ENCODE results near the gene CADM2.

CADM2 gene

GRCh38 chr3:85342915-85343314 is 384.1 kb downstream of the CADM2 start:
- DNase-seq: no peak

GRCh38 chr3:85355572-85355971 is 396.8 kb downstream of the CADM2 start:
- DNase-seq: no peak

- no peak for DNase-seq
Measured at GRCh38 chr3:85360742-85361387, 402.1 kb downstream of the CADM2 start.

- DNase-seq: no peak
Measured at GRCh38 chr3:85364296-85364909, 405.6 kb downstream of the CADM2 start.

- DNase-seq: no peak
Measured at GRCh38 chr3:85370341-85370740, 411.6 kb downstream of the CADM2 start.

GRCh38 chr3:85376131-85376530 is 417.3 kb downstream of the CADM2 start:
- DNase-seq: no peak

GRCh38 chr3:85377115-85377514 is 418.3 kb downstream of the CADM2 start:
- no peak for DNase-seq

- DNase-seq: no peak
Measured at GRCh38 chr3:85384372-85384771, 425.6 kb downstream of the CADM2 start.

- no peak for DNase-seq
Measured at GRCh38 chr3:85387913-85388505, 429.2 kb downstream of the CADM2 start.

- DNase-seq: no peak
Measured at GRCh38 chr3:85394424-85394823, 435.6 kb downstream of the CADM2 start.

DNA sequence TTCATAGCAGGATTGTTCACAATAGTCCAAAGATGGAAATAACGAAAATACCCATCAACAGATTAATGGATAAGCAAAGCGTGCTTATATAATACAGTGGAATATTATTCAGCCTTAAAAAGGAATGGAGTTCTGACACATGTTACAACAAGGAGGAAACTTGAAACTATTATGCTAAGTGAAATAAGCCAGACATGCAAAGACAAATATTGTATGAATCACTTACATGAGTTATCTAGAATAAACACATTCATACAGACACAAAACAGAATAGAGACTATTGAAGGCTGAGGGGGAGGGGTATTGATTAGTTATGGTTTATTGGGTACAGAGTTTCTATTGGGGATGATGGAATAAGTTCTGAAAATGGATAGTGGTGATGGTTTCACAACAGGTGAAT is 438.6 kb downstream of the CADM2 start:
- DNase-seq: no peak

DNA sequence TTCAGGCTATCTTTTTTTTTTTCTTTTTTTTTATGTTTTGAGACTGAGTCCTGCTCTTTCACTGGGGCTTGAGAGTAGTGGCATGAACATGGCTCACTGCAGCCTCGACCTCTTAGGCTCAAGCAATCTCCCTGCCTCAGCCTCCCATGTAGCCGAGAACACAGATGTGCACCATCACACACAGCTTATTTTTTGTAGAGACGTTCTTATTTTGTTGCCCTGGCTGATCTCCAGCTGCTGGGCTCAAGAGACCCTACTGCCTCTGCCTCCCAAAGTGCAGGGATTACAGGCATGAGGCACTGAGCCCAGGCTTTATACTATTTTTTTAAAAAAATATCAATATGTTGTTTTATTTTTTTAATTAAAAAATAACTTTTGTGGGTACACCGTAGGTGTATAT is 467.3 kb downstream of the CADM2 start:
- no peak for DNase-seq

- no peak for DNase-seq
Measured at GRCh38 chr3:85427467-85427866, 468.7 kb downstream of the CADM2 start.

DNA sequence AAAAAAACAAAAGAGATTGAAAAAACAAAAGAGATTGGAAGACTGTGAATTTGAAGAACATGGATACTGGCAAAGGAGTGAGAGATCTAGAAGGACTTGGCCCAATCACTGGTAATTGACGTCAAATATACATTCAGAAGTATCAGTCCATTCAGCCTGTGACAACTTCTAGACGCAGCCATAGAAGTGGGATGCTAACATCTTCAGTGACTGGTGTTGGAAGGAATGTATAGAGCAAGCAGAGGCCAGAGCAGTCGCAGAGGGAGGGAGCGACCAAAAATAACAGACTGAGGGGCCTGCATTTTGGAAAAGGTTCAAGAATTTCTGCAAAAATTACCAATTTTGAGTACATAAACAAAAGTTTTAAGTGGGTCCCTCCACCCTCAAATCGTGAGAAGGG is 473.3 kb downstream of the CADM2 start:
- DNase-seq: no peak

DNA sequence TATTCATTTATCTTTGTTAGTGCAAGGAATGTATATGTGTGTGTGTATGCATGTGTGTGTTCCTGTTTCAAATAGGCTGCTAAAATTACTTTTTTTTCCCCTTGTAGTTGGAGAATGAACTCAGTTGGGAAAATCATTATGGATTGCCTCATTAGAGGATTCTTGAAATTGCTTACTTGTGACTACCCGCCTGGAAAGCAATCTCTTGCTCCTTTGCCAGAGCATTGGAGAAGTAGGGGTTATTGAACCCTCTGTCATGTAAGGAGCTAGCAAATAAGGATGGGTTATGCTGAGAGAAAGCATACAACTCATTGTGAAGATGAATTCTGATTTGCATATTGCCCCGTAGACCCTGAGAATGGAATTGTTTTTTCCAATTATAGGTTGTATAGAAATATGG is 474.5 kb downstream of the CADM2 start:
- no peak for DNase-seq

- no peak for DNase-seq
Measured at GRCh38 chr3:85455561-85456200, 496.9 kb downstream of the CADM2 start.

- no peak for DNase-seq
Measured at GRCh38 chr3:85474241-85474640, 515.5 kb downstream of the CADM2 start.

- no peak for DNase-seq
Measured at GRCh38 chr3:85475346-85475745, 516.6 kb downstream of the CADM2 start.

GRCh38 chr3:85476891-85477495 is 518.2 kb downstream of the CADM2 start:
- DNase-seq: no peak

DNA sequence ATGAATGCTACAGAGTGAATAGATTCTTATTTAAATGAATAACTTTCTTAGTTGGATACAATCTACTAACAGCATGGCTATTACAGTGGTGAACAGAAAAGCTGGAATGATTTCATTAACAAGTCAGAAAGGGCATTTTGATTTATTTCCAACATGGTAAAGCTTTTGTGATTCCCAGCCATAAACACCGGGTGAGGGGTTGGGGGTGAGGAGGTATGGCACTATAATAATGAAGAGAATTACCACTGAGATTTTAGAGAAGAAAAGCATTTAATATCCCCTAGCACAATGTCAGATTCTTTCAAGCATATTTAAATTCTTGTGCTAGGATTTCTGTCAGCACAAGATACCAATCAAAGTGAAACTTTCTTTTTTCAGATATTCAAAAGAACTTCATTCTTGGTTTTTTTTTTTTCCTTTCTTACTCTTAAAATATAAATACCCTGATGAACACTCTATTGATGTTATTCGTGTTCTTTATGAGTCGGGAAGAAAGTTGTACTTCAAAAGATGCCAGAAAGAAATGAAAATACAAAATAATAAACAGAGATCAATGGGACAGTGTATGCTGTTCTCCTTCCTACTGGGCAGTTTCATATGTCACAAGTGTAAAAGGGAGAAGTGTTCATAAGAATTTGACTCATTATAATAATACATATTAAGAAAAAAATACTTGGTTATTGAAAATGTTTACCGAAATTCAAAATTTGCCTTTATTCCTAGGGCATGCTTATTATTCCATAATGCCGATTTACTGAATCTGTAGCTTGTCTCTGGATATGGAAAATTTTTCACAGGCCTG is 522.8 kb downstream of the CADM2 start:
- DNase-seq: no peak

DNA sequence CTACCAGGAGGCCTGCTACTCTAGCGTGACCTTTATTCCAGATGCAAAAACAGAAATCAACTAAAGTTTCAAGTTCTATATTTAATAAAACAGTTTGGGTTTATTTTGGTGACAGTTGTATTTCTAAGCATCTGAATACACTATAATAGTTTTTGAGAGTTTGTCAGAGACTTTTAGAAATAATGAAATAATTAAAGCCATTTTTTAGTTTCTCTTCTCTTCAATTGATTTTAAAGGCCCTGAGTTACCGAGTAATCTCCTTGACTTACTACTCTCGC is 523.4 kb downstream of the CADM2 start:
- no peak for DNase-seq

DNA sequence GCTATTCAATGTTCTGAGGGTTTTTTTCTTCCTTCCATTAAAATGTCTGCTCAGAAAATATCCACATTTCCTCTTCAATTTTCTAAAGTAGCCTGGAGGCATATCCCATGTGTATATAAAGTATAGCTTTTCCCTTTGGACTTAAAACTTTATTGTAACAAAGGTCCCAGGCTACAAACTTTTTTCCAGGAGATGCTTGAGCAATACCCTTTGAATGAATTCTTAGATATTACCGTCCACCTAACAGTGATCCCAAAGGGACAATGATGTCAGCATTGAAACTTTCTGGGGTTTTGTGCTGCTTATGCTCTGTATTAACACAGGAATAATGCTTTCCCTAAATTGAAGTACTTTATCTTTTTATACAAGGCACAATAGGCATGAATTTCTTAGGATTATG is 525.2 kb downstream of the CADM2 start:
- DNase-seq: no peak

- no peak for DNase-seq
Measured at GRCh38 chr3:85487375-85487774, 528.6 kb downstream of the CADM2 start.

Data from stimulated activated CD4-positive, alpha-beta T cell treated with anti-CD3 and anti-CD28 coated beads, Interleukin-1b, Interleukin-23, amount 100 ng/mL, for 48 hours (primary cell).